Prostate gland (tissue), 2 donors: ENCODE data around the gene JAKMIP1.

Experiments
- POLR2A ChIP-seq: fragments of 450-650 bp; IDR thresholded peaks from one replicate; pipeline ENCODE4 v1.6.1; 2016; ENCODE audit warnings: antibody characterized with exemption, mild to moderate bottlenecking
- POLR2AphosphoS5 ChIP-seq: sonication (generic); formaldehyde crosslinking; IDR thresholded peaks from one replicate; pipeline ENCODE4 v1.6.1; 2017; ENCODE audit warnings: antibody characterized with exemption
- TF ChIP-seq, protein P1 (sequence below), 4 experiments: fragments of 200-600 bp in 2 of 4; fragments of 450-650 bp in 2 of 4; sonication (generic) in 2 of 4; IDR thresholded peaks; 1 replicate in 3 of 4; 2 replicates in 1 of 4; pipeline ENCODE4 v1.5.1; 2016 to 2019; ENCODE audit warnings: antibody characterized with exemption in 4 of 4, mild to moderate bottlenecking in 2 of 4, moderate library complexity in 2 of 4

DNA sequence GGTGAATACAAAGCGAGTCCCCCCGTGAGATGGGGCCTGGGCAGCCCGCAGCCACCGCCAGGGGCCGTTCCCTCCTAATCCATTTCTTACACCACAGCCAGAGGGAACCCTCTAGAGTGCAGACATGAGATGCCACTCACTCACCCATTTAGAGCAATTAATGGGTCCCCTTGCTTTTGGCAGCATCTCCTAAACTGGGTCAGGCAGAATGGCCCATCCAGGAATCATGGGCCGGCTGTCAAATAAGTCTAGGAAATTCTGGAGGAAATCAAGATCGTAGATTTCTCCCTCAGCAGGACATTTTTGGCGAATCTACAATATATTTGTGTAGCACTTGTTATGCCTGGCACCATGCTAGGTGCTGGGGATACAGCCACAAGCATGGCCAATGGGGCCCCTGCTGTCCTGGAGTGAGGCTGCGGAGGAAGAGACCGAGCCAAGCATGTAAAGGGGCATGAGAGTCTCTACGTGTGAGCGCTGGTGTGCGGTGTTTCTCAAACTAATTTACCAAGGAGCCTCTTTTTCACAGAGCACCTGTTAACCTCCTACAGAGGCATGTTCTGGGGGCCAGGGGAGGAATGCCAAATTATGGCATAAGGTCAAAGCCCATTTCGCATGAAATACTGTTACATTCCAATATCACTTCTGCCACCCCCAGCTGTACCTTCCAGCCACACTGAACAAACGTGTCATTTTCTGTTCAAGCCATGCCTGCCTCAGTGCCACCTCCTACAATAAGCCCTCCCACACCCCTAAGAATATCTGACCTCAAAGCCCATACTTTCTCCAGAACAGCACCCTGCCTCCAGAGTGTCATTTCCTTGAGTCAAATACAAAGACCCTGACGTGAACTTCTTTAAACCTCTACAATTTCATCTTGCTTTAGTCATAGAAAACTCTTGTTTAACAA, 28.1 kb upstream of the JAKMIP1 start:
- TF ChIP-seq POLR2A (no peak), POLR2AphosphoS5 (no peak)
- TF ChIP-seq, protein P1, sequence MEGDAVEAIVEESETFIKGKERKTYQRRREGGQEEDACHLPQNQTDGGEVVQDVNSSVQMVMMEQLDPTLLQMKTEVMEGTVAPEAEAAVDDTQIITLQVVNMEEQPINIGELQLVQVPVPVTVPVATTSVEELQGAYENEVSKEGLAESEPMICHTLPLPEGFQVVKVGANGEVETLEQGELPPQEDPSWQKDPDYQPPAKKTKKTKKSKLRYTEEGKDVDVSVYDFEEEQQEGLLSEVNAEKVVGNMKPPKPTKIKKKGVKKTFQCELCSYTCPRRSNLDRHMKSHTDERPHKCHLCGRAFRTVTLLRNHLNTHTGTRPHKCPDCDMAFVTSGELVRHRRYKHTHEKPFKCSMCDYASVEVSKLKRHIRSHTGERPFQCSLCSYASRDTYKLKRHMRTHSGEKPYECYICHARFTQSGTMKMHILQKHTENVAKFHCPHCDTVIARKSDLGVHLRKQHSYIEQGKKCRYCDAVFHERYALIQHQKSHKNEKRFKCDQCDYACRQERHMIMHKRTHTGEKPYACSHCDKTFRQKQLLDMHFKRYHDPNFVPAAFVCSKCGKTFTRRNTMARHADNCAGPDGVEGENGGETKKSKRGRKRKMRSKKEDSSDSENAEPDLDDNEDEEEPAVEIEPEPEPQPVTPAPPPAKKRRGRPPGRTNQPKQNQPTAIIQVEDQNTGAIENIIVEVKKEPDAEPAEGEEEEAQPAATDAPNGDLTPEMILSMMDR (IDR thresholded peaks at IDR 0.05) = no peak
